Measurements from ENCODE around the gene FGF4. TPM values are rescaled to one million over a fixed set of nuclear protein-coding genes. Genes with fewer than 3 reads are reported as not detected.
"Not testable (repeated sequence)": the region's sequence is repeated elsewhere in the genome, so short reads cannot be mapped to it uniquely, and the experiment has no call there.

FGF4 gene
- total RNA-seq, 2 donors from 2014 or later, result not detected

DNA sequence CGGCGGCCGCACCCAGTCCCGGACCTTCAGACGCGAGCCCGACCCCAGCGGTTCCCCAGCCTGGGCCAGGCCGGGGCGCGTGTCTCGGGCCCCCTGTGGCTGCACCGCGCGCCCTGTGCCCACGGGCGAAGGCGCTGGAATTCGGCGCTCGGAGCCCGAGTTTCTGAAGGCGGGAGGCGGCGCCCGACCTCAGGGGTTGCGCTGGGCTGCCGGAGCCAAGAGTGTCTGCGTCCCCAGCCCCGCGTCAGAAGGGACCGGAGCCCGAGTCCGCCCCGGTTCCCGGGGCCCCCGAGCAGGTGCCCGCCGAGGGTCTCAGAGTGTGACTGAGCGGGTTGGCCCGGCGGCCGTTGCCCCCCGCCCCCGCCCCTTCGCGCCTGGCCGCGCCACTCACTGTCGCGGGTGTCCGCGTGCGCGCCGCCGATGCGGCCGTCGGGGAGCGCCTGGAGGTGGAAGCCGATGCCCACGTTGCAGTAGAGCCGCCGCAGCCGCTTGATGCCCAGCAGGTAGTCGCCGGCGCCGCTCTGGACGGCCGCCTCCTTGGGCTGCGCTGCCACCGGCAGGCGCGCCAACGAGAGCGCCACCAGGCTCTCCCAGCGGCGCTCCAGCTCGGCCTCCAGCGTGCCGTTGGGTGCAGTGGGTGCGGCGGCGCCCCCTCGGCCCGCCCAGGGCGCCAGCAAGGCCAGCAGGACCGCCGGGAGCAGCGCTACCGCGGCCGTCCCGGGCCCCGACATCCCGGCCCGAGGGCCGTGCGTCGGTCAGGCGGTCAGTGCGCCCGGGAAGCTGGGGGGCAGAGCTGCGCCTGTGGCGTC lies 583 bp downstream of the FGF4 start:
- peaks cover 40% of the 10 kb centered on the region for H3K27me3 Mint-ChIP-seq
- H3K9me3 ChIP-seq (ENCODE audit: control insufficient read depth, low read length, poor library complexity, severe bottlenecking), result no peaks in the 10 kb centered on the region
- no peak for ATAC-seq
- no peak for DNase-seq
- no peak overlapping the region for H3K4me3 Mint-ChIP-seq
- no peak overlapping the region for H3K27ac Mint-ChIP-seq
- peaks cover 2% of the 10 kb centered on the region for H3K4me1 Mint-ChIP-seq
- peaks cover 3% of the 10 kb centered on the region for H3K36me3 Mint-ChIP-seq (ENCODE audit: low read depth)

GRCh38 chr11:69773626-69774353 lies 1.4 kb downstream of the FGF4 start:
- no peak for ATAC-seq
- DNase-seq, result no peak
- peaks cover 3% of the 10 kb centered on the region for H3K36me3 Mint-ChIP-seq (ENCODE audit: low read depth)
- no peaks in the 10 kb centered on the region for H3K9me3 ChIP-seq (ENCODE audit: control insufficient read depth, low read length, poor library complexity, severe bottlenecking)
- peaks cover 2% of the 10 kb centered on the region for H3K4me1 Mint-ChIP-seq
- H3K27ac Mint-ChIP-seq, result no peak overlapping the region
- peaks cover 47% of the 10 kb centered on the region for H3K27me3 Mint-ChIP-seq
- no peak overlapping the region for H3K4me3 Mint-ChIP-seq

DNA sequence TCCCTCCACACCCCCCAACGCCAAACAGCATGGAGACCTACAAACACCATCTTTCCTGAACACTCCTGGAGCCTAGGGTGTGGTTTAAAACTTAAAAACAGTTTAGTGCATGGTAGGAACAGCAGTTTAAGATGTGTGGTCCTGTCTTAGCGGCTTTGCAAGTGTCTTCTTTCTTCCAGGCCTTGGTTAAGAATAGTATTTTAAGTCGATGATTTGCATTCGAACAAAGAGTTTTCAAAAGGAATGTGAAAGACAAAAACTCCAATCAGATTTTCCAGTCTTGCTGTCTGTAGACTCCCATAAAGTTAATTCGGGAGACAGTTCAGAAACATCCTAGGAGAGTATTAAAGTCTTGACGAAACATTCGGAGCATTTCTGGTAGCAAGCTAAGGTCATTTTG lies 3.7 kb downstream of the FGF4 start:
- ATAC-seq (no peak), DNase-seq (no peak)
- peaks cover 36% of the 10 kb centered on the region for H3K27me3 Mint-ChIP-seq
- no peaks in the 10 kb centered on the region for H3K36me3 Mint-ChIP-seq (ENCODE audit: low read depth)
- H3K4me3 Mint-ChIP-seq, result no peak overlapping the region
- no peaks in the 10 kb centered on the region for H3K9me3 ChIP-seq (ENCODE audit: control insufficient read depth, low read length, poor library complexity, severe bottlenecking)
- no peaks in the 10 kb centered on the region for H3K4me1 Mint-ChIP-seq
- no peak overlapping the region for H3K27ac Mint-ChIP-seq

DNA sequence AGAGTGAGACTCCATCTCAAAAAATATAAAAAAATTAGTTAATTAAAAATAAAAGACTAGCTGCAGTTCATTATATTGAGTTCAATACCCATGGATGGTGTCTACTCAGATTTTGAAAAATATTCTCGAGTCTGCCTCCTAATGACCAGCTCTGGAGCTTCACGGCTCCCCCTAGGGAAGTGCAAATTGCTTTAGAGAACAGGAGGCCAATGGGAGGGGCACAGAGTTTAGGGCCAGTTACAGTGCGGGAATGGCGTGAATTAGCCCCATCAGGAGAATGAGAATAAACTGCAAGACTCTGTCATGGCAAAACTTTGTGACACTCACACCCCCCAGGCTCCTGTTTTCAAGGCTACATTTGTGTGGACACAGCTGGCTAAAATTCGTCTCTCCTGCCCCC lies 4.6 kb downstream of the FGF4 start:
- no peak overlapping the region for H3K4me3 Mint-ChIP-seq
- H3K27ac Mint-ChIP-seq, result no peak overlapping the region
- no peaks in the 10 kb centered on the region for H3K4me1 Mint-ChIP-seq
- no peaks in the 10 kb centered on the region for H3K36me3 Mint-ChIP-seq (ENCODE audit: low read depth)
- no peak for DNase-seq
- H3K27me3 Mint-ChIP-seq, result peaks cover 40% of the 10 kb centered on the region
- H3K9me3 ChIP-seq (ENCODE audit: control insufficient read depth, low read length, poor library complexity, severe bottlenecking), result no peaks in the 10 kb centered on the region
- ATAC-seq, result no peak

DNA sequence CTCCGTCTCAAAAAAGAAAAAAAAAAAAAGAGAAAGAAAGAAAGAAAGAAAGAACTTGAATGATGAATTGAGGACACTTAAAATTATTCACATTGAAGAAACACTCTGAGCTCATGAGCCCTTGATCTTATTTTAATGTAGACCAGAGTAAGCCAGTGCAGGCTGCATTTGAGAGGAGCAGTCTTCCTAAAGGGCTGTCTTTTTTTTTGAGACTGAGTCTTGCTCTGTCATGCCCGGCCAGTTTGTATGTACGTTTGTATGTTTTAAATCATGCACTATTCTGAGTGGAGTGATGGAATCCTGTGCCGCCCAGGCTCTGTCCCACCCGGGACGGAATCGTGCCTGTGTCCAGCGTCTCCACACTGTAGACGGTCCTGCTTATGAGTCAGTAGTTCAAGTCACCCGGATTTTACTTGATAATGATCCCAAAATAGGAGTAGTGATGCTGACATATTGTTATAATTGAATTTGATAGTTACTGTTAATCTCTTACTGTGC lies 9.6 kb downstream of the FGF4 start:
- H3K27ac Mint-ChIP-seq, result no peak overlapping the region
- no peaks in the 10 kb centered on the region for H3K4me1 Mint-ChIP-seq
- H3K36me3 Mint-ChIP-seq (ENCODE audit: low read depth), result no peaks in the 10 kb centered on the region
- ATAC-seq, result no peak
- no peak overlapping the region for H3K4me3 Mint-ChIP-seq
- H3K27me3 Mint-ChIP-seq, result peaks cover 44% of the 10 kb centered on the region
- no peaks in the 10 kb centered on the region for H3K9me3 ChIP-seq (ENCODE audit: control insufficient read depth, low read length, poor library complexity, severe bottlenecking)
- DNase-seq, result no peak

GRCh38 chr11:69764918-69765317 lies 10.2 kb downstream of the FGF4 start:
- H3K27me3 Mint-ChIP-seq, result peaks cover 43% of the 10 kb centered on the region
- H3K4me1 Mint-ChIP-seq; ATAC-seq; H3K9me3 ChIP-seq (ENCODE audit: control insufficient read depth, low read length, poor library complexity, severe bottlenecking); DNase-seq; H3K27ac Mint-ChIP-seq; H3K36me3 Mint-ChIP-seq (ENCODE audit: low read depth); H3K4me3 Mint-ChIP-seq: not testable (repeated sequence)

DNA sequence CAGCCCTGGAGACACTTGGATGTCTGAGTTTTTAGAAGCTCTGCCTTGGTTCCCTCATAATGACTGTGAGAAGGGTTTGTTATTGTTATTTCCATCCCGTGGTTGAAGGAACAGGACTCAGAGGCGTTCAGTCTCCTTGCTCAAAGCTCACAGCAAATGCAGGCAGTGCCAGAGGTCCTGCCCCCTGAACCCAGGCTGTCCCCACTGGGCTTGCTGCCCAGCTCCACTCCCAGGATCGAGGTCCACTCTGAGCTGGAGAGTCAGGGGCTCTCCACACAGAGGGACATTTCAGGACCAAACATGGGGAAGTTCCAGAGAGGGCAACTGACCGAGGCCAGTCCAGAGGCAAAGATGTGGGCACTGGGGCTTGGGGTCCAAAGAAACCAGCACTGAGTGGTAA lies 14.8 kb downstream of the FGF4 start:
- Mint-ChIP-seq H3K27me3 (peaks cover 28% of the 10 kb centered on the region), H3K27ac (no peak overlapping the region), H3K4me1 (no peaks in the 10 kb centered on the region), H3K36me3 (ENCODE audit: low read depth) (no peaks in the 10 kb centered on the region), H3K4me3 (no peak overlapping the region)
- no peak for DNase-seq
- no peak for ATAC-seq
- H3K9me3 ChIP-seq (ENCODE audit: control insufficient read depth, low read length, poor library complexity, severe bottlenecking), result no peaks in the 10 kb centered on the region

DNA sequence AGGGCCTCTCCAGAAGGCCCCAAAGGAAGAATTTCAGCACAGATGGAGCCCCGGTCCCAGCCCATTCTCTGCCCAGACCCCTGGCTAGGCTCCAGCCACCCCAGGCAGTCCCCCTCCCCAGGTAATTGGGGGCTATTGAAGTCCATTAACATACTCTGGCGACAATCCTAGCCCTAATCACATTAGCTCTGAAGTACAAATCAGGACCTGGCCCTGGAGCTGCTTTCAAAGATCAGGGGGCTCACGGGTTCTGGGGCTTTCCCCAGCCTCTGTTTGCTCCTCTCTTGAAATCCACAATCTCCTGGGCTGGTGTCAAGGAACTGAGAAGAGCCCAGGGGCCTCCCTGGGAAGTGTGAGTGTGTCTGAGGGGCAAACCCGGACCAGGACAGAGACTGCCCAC lies 22.3 kb downstream of the FGF4 start:
- H3K4me1 Mint-ChIP-seq, result no peaks in the 10 kb centered on the region

GRCh38 chr11:69750875-69751597 lies 24.1 kb downstream of the FGF4 start:
- Mint-ChIP-seq H3K27ac (no peak overlapping the region), H3K4me3 (no peak overlapping the region), H3K36me3 (ENCODE audit: low read depth) (peaks cover 2% of the 10 kb centered on the region), H3K27me3 (peaks cover 14% of the 10 kb centered on the region), H3K4me1 (peaks cover under 1% of the 10 kb centered on the region)
- DNase-seq (no peak), ATAC-seq (no peak)
- no peaks in the 10 kb centered on the region for H3K9me3 ChIP-seq (ENCODE audit: control insufficient read depth, low read length, poor library complexity, severe bottlenecking)

More for the DNA sequence above, 22.3 kb downstream of the FGF4 start:
- Mint-ChIP-seq H3K27me3 (peaks cover 18% of the 10 kb centered on the region), H3K4me3 (no peak overlapping the region), H3K27ac (no peak overlapping the region), H3K36me3 (ENCODE audit: low read depth) (peaks cover 2% of the 10 kb centered on the region)
- H3K9me3 ChIP-seq (ENCODE audit: control insufficient read depth, low read length, poor library complexity, severe bottlenecking), result no peaks in the 10 kb centered on the region
- no peak for ATAC-seq
- DNase-seq, result no peak

GRCh38 chr11:69750108-69750850 lies 24.9 kb downstream of the FGF4 start:
- H3K9me3 ChIP-seq (ENCODE audit: control insufficient read depth, low read length, poor library complexity, severe bottlenecking), result no peaks in the 10 kb centered on the region
- Mint-ChIP-seq H3K4me1 (peaks cover 3% of the 10 kb centered on the region), H3K27me3 (peaks cover 20% of the 10 kb centered on the region), H3K27ac (no peak overlapping the region), H3K4me3 (no peak overlapping the region), H3K36me3 (ENCODE audit: low read depth) (peaks cover 2% of the 10 kb centered on the region)
- no peak for ATAC-seq
- DNase-seq, result no peak

DNA sequence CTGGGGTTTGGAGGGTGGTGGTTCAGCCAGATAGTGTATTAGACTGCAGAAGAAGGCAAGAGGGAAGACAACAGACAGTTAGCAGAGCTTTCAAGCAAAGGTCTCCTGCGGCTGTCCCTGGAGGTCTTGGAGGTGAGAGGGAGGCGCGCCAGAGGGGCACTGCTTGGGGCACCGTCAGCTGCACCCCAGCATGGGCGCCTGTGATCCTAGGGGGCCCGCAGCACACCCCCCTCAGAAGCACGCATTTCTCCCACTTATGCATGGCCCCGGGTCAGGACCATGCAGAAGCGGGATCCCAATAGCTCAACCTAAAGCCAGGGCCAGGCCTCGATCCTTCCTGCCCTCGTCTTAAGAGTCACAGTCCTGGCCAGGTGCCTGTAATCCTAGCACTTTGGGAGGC lies 26.5 kb downstream of the FGF4 start:
- Mint-ChIP-seq H3K27ac (no peak overlapping the region), H3K27me3 (peaks cover 28% of the 10 kb centered on the region), H3K36me3 (ENCODE audit: low read depth) (peaks cover 5% of the 10 kb centered on the region), H3K4me3 (no peak overlapping the region), H3K4me1 (peaks cover 3% of the 10 kb centered on the region)
- DNase-seq (no peak), ATAC-seq (no peak)
- H3K9me3 ChIP-seq (ENCODE audit: control insufficient read depth, low read length, poor library complexity, severe bottlenecking), result no peaks in the 10 kb centered on the region

GRCh38 chr11:69746752-69747742 lies 28.1 kb downstream of the FGF4 start:
- ATAC-seq, result no peak
- peaks cover 3% of the 10 kb centered on the region for H3K4me1 Mint-ChIP-seq

More at GRCh38 chr11:69746752-69747742, 28.1 kb downstream of the FGF4 start:
- no peaks in the 10 kb centered on the region for H3K9me3 ChIP-seq (ENCODE audit: control insufficient read depth, low read length, poor library complexity, severe bottlenecking)
- DNase-seq, result no peak
- peaks cover 37% of the 10 kb centered on the region for H3K27me3 Mint-ChIP-seq
- H3K4me3 Mint-ChIP-seq, result no peak overlapping the region
- no peak overlapping the region for H3K27ac Mint-ChIP-seq
- H3K36me3 Mint-ChIP-seq (ENCODE audit: low read depth), result peaks cover 5% of the 10 kb centered on the region

All from T-helper 17 cell (primary cell).